Panc1 (cell line): ENCODE results near the gene LDB3. TPM values are rescaled to one million over a fixed set of nuclear protein-coding genes. Genes with fewer than 3 reads are reported as not detected.
A peak's percentile ranks its signal among the peaks of the same experiment; 100 is the strongest.

ENCODE experiments used
- ATAC-seq: fragments of 200-7000 bp; cut with Tn5 transposase; 2 replicates; pipeline ENCODE4 v1.9.1; 2020; ENCODE audit warnings: mild to moderate bottlenecking, moderate library complexity
- BruUV-seq: library from RNA; stranded (reverse); fragments of 400-500 nt; replicated peaks from 2 replicates; lab custom pipeline; 2021; lab: Mats Ljungman, UMichigan
- CTCF ChIA-PET: fragments of 300-600 bp; sonication (Branson Sonifier 250); formaldehyde crosslinking; loops from one replicate; lab custom pipeline; 2022; ENCODE audit warnings: antibody characterized with exemption; lab: Charles Lee
- POLR2A ChIA-PET: fragments of 300-600 bp; sonication (Branson Sonifier 250); formaldehyde crosslinking; loops from one replicate; lab custom pipeline; 2022; ENCODE audit warnings: antibody characterized with exemption; lab: Charles Lee
- DNase-seq: peaks from one replicate; pipeline ENCODE4 v3.0.0-alpha.2; 2010; ENCODE audit warnings: low read depth, low spot score
- H3K27ac ChIP-seq: 2 replicates; pipeline ENCODE4 v1.5.1; 2011; ENCODE audit warnings: mild to moderate bottlenecking, low read length, inconsistent platforms
- H3K27me3 ChIP-seq: fragments of 200-500 bp; sonication (Bioruptor generic); 2 replicates; pipeline ENCODE4 v1.6.0; 2014; ENCODE audit warnings: low read length, inconsistent platforms; ENCODE audit not compliant: control insufficient read depth, insufficient read depth
- H3K36me3 ChIP-seq: fragments of 200-500 bp; sonication (Bioruptor generic); 2 replicates; pipeline ENCODE4 v1.5.1; 2014; ENCODE audit warnings: inconsistent platforms, mild to moderate bottlenecking, low read length, moderate library complexity; ENCODE audit not compliant: control insufficient read depth, insufficient read depth
- H3K4me1 ChIP-seq: 2 replicates; pipeline ENCODE4 v1.5.1; 2011; ENCODE audit warnings: inconsistent platforms, mild to moderate bottlenecking, low read length, moderate library complexity; ENCODE audit not compliant: control insufficient read depth, insufficient read depth
- H3K4me3 ChIP-seq, 2 experiments: 2 replicates each; pipeline ENCODE4 v1.5.1; 2011 to 2012; ENCODE audit warnings: low read depth in 2 of 2, low read length in 2 of 2, mild to moderate bottlenecking in 2 of 2, inconsistent platforms in 1 of 2, moderate library complexity in 1 of 2
- H3K9me3 ChIP-seq: fragments of 200-500 bp; sonication (Bioruptor generic); 2 replicates; pipeline ENCODE4 v1.5.1; 2014; ENCODE audit warnings: low read depth, mild to moderate bottlenecking, inconsistent platforms, low read length, moderate library complexity; ENCODE audit not compliant: control insufficient read depth, insufficient read depth
- CTCF ChIP-seq: fragments of 450-650 bp; IDR thresholded peaks from 2 replicates; pipeline ENCODE4 v1.5.1; 2017; ENCODE audit warnings: mild to moderate bottlenecking
- POLR2AphosphoS5 ChIP-seq: IDR thresholded peaks from 2 replicates; pipeline ENCODE4 v1.6.1; 2012; ENCODE audit warnings: mild to moderate bottlenecking, low read depth, low read length, moderate library complexity
- REST ChIP-seq, 2 experiments: IDR thresholded peaks; 2 replicates each; pipeline ENCODE4 v1.6.1; 2011 to 2012; ENCODE audit warnings: low read depth in 2 of 2, control low read depth in 1 of 2, low read length in 1 of 2, mild to moderate bottlenecking in 1 of 2, moderate library complexity in 1 of 2; ENCODE audit not compliant: insufficient read depth in 1 of 2
- SIN3A ChIP-seq: IDR thresholded peaks from 2 replicates; pipeline ENCODE4 v1.6.1; 2012; ENCODE audit warnings: low read depth, mild to moderate bottlenecking, low read length, moderate library complexity, borderline replicate concordance; ENCODE audit not compliant: insufficient read depth
- TCF7L2 ChIP-seq: IDR thresholded peaks from 2 replicates; pipeline ENCODE4 v1.6.1; 2011; ENCODE audit warnings: mild to moderate bottlenecking, low read depth, low read length, inconsistent platforms
- in situ Hi-C: cut with HindIII; loops from 2 replicates; pipeline ENCODE4 v1.10.0; 2016; ENCODE audit warnings: low sequenced_read_pairs, low pct_unique_long_range_greater_than_20kb
- intact Hi-C: fragments of 100-400 bp; cut with micrococcal nuclease; formaldehyde crosslinking; loops from one replicate; pipeline ENCODE4 v1.10.0; 2022; ENCODE audit not compliant: unreplicated experiment
- total RNA-seq: library from RNA; stranded (reverse); gene quantifications from one replicate; pipeline ENCODE4 v1.2.1, GENCODE V29; 2021; ENCODE audit not compliant: unreplicated experiment

The LDB3 gene
- total RNA-seq, 1 experiment from 2014 or later = 0.15 TPM

GRCh38 chr10:86632951-86633350 lies 35.4 kb upstream of the LDB3 start:
- no peaks in the 10 kb centered on the region for H3K9me3 ChIP-seq
- H3K27ac ChIP-seq = no peak overlapping the region
- in situ Hi-C loops (no loop called here), intact Hi-C loops (no loop called here)
- no peaks in the 10 kb centered on the region for H3K36me3 ChIP-seq
- H3K27me3 ChIP-seq = peaks cover 9% of the 10 kb centered on the region; the same call in 1 of the 2 replicates
- H3K4me3 ChIP-seq = no peak overlapping the region
- no peak for DNase-seq
- peak; percentile 57 for ATAC-seq
- ChIA-PET CTCF (no interaction called here), POLR2A (no interaction called here)
- no TSS peak for BruUV-seq
- H3K4me1 ChIP-seq = no peaks in the 10 kb centered on the region
- TF ChIP-seq REST (IDR thresholded peaks at IDR 0.05; ENCODE audit: insufficient read depth in 1 of 2, low read depth in 2 of 2, low read length in 1 of 2) (no peak), POLR2AphosphoS5 (no peak), TCF7L2 (no peak), SIN3A (no peak), CTCF (no peak)

- no peak for TF ChIP-seq POLR2AphosphoS5
- no peak for TF ChIP-seq TCF7L2
- no peak overlapping the region for H3K4me3 ChIP-seq
- BruUV-seq = no TSS peak
- in situ Hi-C loops (no loop called here), intact Hi-C loops (no loop called here)
- no peaks in the 10 kb centered on the region for H3K4me1 ChIP-seq
- ChIA-PET POLR2A (no interaction called here), CTCF (no interaction called here)
- no peak overlapping the region for H3K27ac ChIP-seq
- ATAC-seq (no peak), DNase-seq (no peak)
- no peaks in the 10 kb centered on the region for H3K9me3 ChIP-seq
- H3K27me3 ChIP-seq = peaks cover 10% of the 10 kb centered on the region; the same call in 1 of the 2 replicates
- H3K36me3 ChIP-seq = no peaks in the 10 kb centered on the region
Measured at GRCh38 chr10:86635402-86635801, 32.9 kb upstream of the LDB3 start.

GRCh38 chr10:86636311-86636710 lies 32.0 kb upstream of the LDB3 start:
- ATAC-seq = no peak
- TF ChIP-seq POLR2AphosphoS5 (no peak), CTCF (no peak), REST (IDR thresholded peaks at IDR 0.05; ENCODE audit: insufficient read depth in 1 of 2, low read depth in 2 of 2, low read length in 1 of 2) (no peak), SIN3A (no peak), TCF7L2 (no peak)

More at GRCh38 chr10:86636311-86636710, 32.0 kb upstream of the LDB3 start:
- Histone ChIP-seq H3K27ac (no peak overlapping the region), H3K36me3 (no peaks in the 10 kb centered on the region), H3K9me3 (no peaks in the 10 kb centered on the region), H3K4me3 (no peak overlapping the region), H3K4me1 (no peaks in the 10 kb centered on the region), H3K27me3 (peaks cover 13% of the 10 kb centered on the region; the same call in 1 of the 2 replicates)
- BruUV-seq = no TSS peak
- ChIA-PET POLR2A (no interaction called here), CTCF (no interaction called here)
- DNase-seq = no peak
- in situ Hi-C loops (no loop called here), intact Hi-C loops (no loop called here)
